GM12878 (cell line): ENCODE measurements around the gene NIPAL3.

ENCODE experiments used
- ATF7 ChIP-seq: fragments of 450-650 bp; IDR thresholded peaks from 2 replicates; pipeline ENCODE4 v1.6.1; 2016; ENCODE audit warnings: low read depth, mild to moderate bottlenecking
- BHLHE40 ChIP-seq, 2 experiments: fragments of 450-650 bp in 1 of 2; IDR thresholded peaks; 2 replicates each; pipeline ENCODE4 v1.6.1; 2011 to 2017; ENCODE audit warnings: low read depth in 2 of 2, borderline replicate concordance in 1 of 2, improper control_type of control experiment in 1 of 2, low read length in 1 of 2, mild to moderate bottlenecking in 1 of 2
- CREB1 ChIP-seq: IDR thresholded peaks from 2 replicates; pipeline ENCODE4 v1.6.1; 2012; ENCODE audit warnings: low read depth, mild to moderate bottlenecking, inconsistent platforms
- EGR1 ChIP-seq, 2 experiments: IDR thresholded peaks; 1 replicate in 1 of 2; 2 replicates in 1 of 2; pipeline ENCODE4 v1.6.1; 2011 to 2012; ENCODE audit warnings: low read depth in 2 of 2, low read length in 2 of 2, borderline replicate concordance in 1 of 2, mild to moderate bottlenecking in 1 of 2, moderate library complexity in 1 of 2
- EP300 ChIP-seq, 2 experiments: fragments of 150-350 bp in 1 of 2; IDR thresholded peaks; 2 replicates each; pipeline ENCODE4 v1.6.1; 2011 to 2012; ENCODE audit warnings: low read depth in 2 of 2, low read length in 2 of 2, borderline replicate concordance in 1 of 2, improper control_type of control experiment in 1 of 2, inconsistent platforms in 1 of 2; ENCODE audit not compliant: control insufficient read depth in 1 of 2
- EZH2 ChIP-seq: IDR thresholded peaks from 2 replicates; pipeline ENCODE4 v1.6.1; 2012; ENCODE audit warnings: low read depth, mild to moderate bottlenecking, control low read depth, inconsistent platforms, low read length, borderline replicate concordance; ENCODE audit not compliant: control insufficient read depth
- JUNB ChIP-seq: IDR thresholded peaks from 2 replicates; pipeline ENCODE4 v1.6.1; 2016; ENCODE audit warnings: antibody characterized with exemption, mild to moderate bottlenecking
- KAT2A ChIP-seq: conservative IDR thresholded peaks from 2 replicates; pipeline ENCODE4 v1.6.1; 2011; ENCODE audit warnings: low read depth, low read length; ENCODE audit not compliant: control insufficient read depth
- POLR2A ChIP-seq: IDR thresholded peaks from 2 replicates; pipeline ENCODE4 v1.6.1; 2011; ENCODE audit warnings: low read depth, mild to moderate bottlenecking, low read length
- RBBP5 ChIP-seq: fragments of 200-600 bp; sonication (generic); conservative IDR thresholded peaks from 2 replicates; pipeline ENCODE4 v1.6.1; 2016
- SMARCA5 ChIP-seq: fragments of 450-650 bp; IDR thresholded peaks from 2 replicates; pipeline ENCODE4 v1.6.1; 2017; ENCODE audit warnings: mild to moderate bottlenecking
- STAT1 ChIP-seq: fragments of 450-650 bp; conservative IDR thresholded peaks from 2 replicates; pipeline ENCODE4 v1.6.1; 2014; ENCODE audit warnings: antibody characterized with exemption, mild to moderate bottlenecking
- ZNF217 ChIP-seq: fragments of 450-650 bp; IDR thresholded peaks from 2 replicates; pipeline ENCODE4 v1.6.1; 2017; ENCODE audit warnings: antibody characterized with exemption, mild to moderate bottlenecking
- TF ChIP-seq, protein P1 (sequence below), 3 experiments: IDR thresholded peaks in 2 of 3; conservative IDR thresholded peaks in 1 of 3; 2 replicates each; pipeline ENCODE4 v1.5.1; 2011; ENCODE audit warnings: low read depth in 3 of 3, low read length in 3 of 3, mild to moderate bottlenecking in 3 of 3, control low read depth in 2 of 3, moderate library complexity in 2 of 3, inconsistent platforms in 1 of 3, mixed read lengths in 1 of 3; ENCODE audit not compliant: control insufficient read depth in 2 of 3, insufficient read depth in 1 of 3; ENCODE audit errors: extremely low read depth in 1 of 3

DNA sequence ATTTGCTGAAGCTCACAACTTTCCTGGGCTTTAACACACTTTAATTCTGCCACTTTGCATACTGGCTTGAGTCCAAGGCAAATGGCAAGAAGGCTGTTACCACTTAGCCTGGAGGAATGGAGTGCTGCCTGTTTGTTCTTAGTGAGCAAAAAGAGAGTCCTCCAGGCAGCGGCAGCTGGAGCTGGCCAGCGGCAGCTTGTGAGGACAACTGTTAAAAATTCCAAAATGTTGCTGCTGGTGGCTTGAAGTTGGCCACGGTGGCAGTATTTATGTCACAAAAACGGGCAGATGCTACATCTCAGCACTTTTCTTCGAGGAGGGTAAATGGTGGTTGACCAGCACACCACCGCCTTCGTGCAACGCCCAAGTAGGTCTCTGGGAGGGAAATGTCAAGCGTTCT is 29.4 kb upstream of the NIPAL3 start:
- TF ChIP-seq POLR2A (no peak), ZNF217 (no peak), ATF7 (no peak), EGR1 (IDR thresholded peaks at IDR 0.05; ENCODE audit: borderline replicate concordance in 1 of 2, low read depth in 2 of 2, low read length in 2 of 2) (no peak), EZH2 (no peak), RBBP5 (no peak), KAT2A (no peak), STAT1 (no peak), CREB1 (no peak), EP300 (IDR thresholded peaks at IDR 0.05; ENCODE audit: borderline replicate concordance in 1 of 2, control insufficient read depth in 1 of 2, low read depth in 2 of 2, low read length in 2 of 2) (no peak), JUNB (no peak), SMARCA5 (no peak), BHLHE40 (IDR thresholded peaks at IDR 0.05; ENCODE audit: borderline replicate concordance in 1 of 2, low read depth in 2 of 2, low read length in 1 of 2) (no peak)
- TF ChIP-seq, protein P1, sequence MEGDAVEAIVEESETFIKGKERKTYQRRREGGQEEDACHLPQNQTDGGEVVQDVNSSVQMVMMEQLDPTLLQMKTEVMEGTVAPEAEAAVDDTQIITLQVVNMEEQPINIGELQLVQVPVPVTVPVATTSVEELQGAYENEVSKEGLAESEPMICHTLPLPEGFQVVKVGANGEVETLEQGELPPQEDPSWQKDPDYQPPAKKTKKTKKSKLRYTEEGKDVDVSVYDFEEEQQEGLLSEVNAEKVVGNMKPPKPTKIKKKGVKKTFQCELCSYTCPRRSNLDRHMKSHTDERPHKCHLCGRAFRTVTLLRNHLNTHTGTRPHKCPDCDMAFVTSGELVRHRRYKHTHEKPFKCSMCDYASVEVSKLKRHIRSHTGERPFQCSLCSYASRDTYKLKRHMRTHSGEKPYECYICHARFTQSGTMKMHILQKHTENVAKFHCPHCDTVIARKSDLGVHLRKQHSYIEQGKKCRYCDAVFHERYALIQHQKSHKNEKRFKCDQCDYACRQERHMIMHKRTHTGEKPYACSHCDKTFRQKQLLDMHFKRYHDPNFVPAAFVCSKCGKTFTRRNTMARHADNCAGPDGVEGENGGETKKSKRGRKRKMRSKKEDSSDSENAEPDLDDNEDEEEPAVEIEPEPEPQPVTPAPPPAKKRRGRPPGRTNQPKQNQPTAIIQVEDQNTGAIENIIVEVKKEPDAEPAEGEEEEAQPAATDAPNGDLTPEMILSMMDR (IDR thresholded peaks at IDR 0.05 in 2 of 3, conservative IDR thresholded peaks at IDR 0.05 in 1 of 3; ENCODE audit: control insufficient read depth in 2 of 3, extremely low read depth in 1 of 3, insufficient read depth in 1 of 3, low read depth in 3 of 3, low read length in 3 of 3), result no peak
